GM12878 (cell line): ENCODE results near the gene P2RX4. TPM values are rescaled to one million over a fixed set of nuclear protein-coding genes. Genes with fewer than 3 reads are reported as not detected.

Experiments
- ATAC-seq: fragments of 200-7000 bp; cut with Tn5 transposase; 3 replicates; pipeline ENCODE4 v1.9.1; 2020; ENCODE audit warnings: mild to moderate bottlenecking, moderate library complexity
- BruUV-seq: library from RNA; stranded (reverse); fragments of 400-500 nt; replicated peaks from 2 replicates; lab custom pipeline; 2021; lab: Mats Ljungman, UMichigan
- CTCF ChIA-PET: fragments of 300-600 bp; sonication (Branson Sonifier 250); formaldehyde crosslinking; extraction: SDS; loops from one replicate; lab custom pipeline; 2021; ENCODE audit warnings: inconsistent platforms; lab: Yijun Ruan, JAX
- POLR2A ChIA-PET: fragments of 350-600 bp; formaldehyde crosslinking; extraction: SDS; loops from one replicate; lab custom pipeline; 2021; ENCODE audit warnings: inconsistent platforms; lab: Charles Lee
- RAD21 ChIA-PET: fragments of 300-600 bp; sonication (Branson Sonifier 250); formaldehyde crosslinking; loops from one replicate; lab custom pipeline; 2023; ENCODE audit warnings: antibody characterized with exemption; ENCODE audit not compliant: unreplicated experiment; lab: Charles Lee
- SMC1A ChIA-PET: fragments of 300-600 bp; sonication (Branson Sonifier 250); formaldehyde crosslinking; loops from one replicate; lab custom pipeline; 2023; ENCODE audit not compliant: unreplicated experiment, uncharacterized antibody; lab: Charles Lee
- DNase-seq: peaks from one replicate; pipeline ENCODE4 v3.0.0-alpha.2; 2011; ENCODE audit warnings: low read depth, low spot score
- FAIRE-seq: peaks from 3 replicates; lab custom pipeline; 2011; peaks lifted over from hg19 to GRCh38; lab: Jason Lieb, UNC
- H2AFZ ChIP-seq: 2 replicates; pipeline ENCODE4 v1.6.0; 2011; ENCODE audit warnings: low read depth, low read length, control low read depth; ENCODE audit not compliant: control insufficient read depth
- H3K27ac ChIP-seq: 2 replicates; pipeline ENCODE4 v1.5.1; 2011; ENCODE audit warnings: control low read depth; ENCODE audit not compliant: control insufficient read depth, insufficient read depth
- H3K27me3 ChIP-seq, 2 experiments: replicated peaks in 1 of 2; 2 replicates each; pipeline versions ENCODE4 v1.6.0 to v1.6.1; 2011; ENCODE audit warnings: low read length in 1 of 2; ENCODE audit not compliant: control insufficient read depth in 2 of 2, insufficient read depth in 2 of 2
- H3K36me3 ChIP-seq, 2 experiments: 2 replicates each; pipeline ENCODE4 v1.5.1; 2011; ENCODE audit warnings: low read length in 1 of 2; ENCODE audit not compliant: control insufficient read depth in 2 of 2, insufficient read depth in 2 of 2
- H3K4me1 ChIP-seq: 2 replicates; pipeline ENCODE4 v1.6.1; 2011; ENCODE audit warnings: mild to moderate bottlenecking, low read length, moderate library complexity, mixed read lengths; ENCODE audit not compliant: control insufficient read depth, insufficient read depth
- H3K4me2 ChIP-seq: 2 replicates; pipeline ENCODE4 v1.6.0; 2011; ENCODE audit warnings: control low read depth; ENCODE audit not compliant: control insufficient read depth, insufficient read depth
- H3K4me3 ChIP-seq: fragments of 200-600 bp; sonication (generic); 2 replicates; pipeline ENCODE4 v1.5.1; 2016
- H3K79me2 ChIP-seq: 2 replicates; pipeline ENCODE4 v1.6.0; 2011; ENCODE audit warnings: low read length; ENCODE audit not compliant: control insufficient read depth, insufficient read depth
- H3K9ac ChIP-seq: 2 replicates; pipeline ENCODE4 v1.8.0; 2011; ENCODE audit warnings: low read length, control low read depth, mixed read lengths; ENCODE audit not compliant: control insufficient read depth, insufficient read depth
- H3K9me3 ChIP-seq: replicated peaks from 3 replicates; pipeline ENCODE4 v1.5.1; 2011; ENCODE audit warnings: mild to moderate bottlenecking, low read length; ENCODE audit not compliant: control insufficient read depth, insufficient read depth
- H4K20me1 ChIP-seq: 2 replicates; pipeline ENCODE4 v1.6.0; 2011; ENCODE audit not compliant: control insufficient read depth, insufficient read depth
- BHLHE40 ChIP-seq, 2 experiments: fragments of 450-650 bp in 1 of 2; IDR thresholded peaks; 2 replicates each; pipeline ENCODE4 v1.6.1; 2011 to 2017; ENCODE audit warnings: low read depth in 2 of 2, borderline replicate concordance in 1 of 2, improper control_type of control experiment in 1 of 2, low read length in 1 of 2, mild to moderate bottlenecking in 1 of 2
- CBX5 ChIP-seq: sonication (generic); IDR thresholded peaks from 2 replicates; pipeline ENCODE4 v1.6.1; 2016; ENCODE audit warnings: low read depth, moderate library complexity, mild to moderate bottlenecking, inconsistent platforms
- FOXK2 ChIP-seq: fragments of 450-650 bp; IDR thresholded peaks from 2 replicates; pipeline ENCODE4 v1.6.1; 2017; ENCODE audit warnings: mild to moderate bottlenecking, moderate library complexity
- HCFC1 ChIP-seq: fragments of 150-350 bp; IDR thresholded peaks from 2 replicates; pipeline ENCODE4 v1.6.1; 2014; ENCODE audit warnings: low read length
- HDAC6 ChIP-seq: fragments of 200-600 bp; sonication (generic); IDR thresholded peaks from one replicate; pipeline ENCODE4 v1.8.0; 2017; ENCODE audit warnings: antibody characterized with exemption; ENCODE audit not compliant: unreplicated experiment
- JUND ChIP-seq: IDR thresholded peaks from 2 replicates; pipeline ENCODE4 v1.6.1; 2012; ENCODE audit warnings: low read depth, mild to moderate bottlenecking, low read length, improper control_type of control experiment, moderate library complexity
- NBN ChIP-seq: fragments of 450-650 bp; IDR thresholded peaks from 2 replicates; pipeline ENCODE4 v1.6.1; 2016
- NFYA ChIP-seq: IDR thresholded peaks from 2 replicates; pipeline ENCODE4 v1.6.1; 2011; ENCODE audit warnings: low read depth, mild to moderate bottlenecking, low read length, improper control_type of control experiment, borderline replicate concordance
- RAD51 ChIP-seq: fragments of 450-650 bp; IDR thresholded peaks from 2 replicates; pipeline ENCODE4 v1.6.1; 2016; ENCODE audit warnings: moderate library complexity, mild to moderate bottlenecking, inconsistent platforms
- STAT1 ChIP-seq: fragments of 450-650 bp; conservative IDR thresholded peaks from 2 replicates; pipeline ENCODE4 v1.6.1; 2014; ENCODE audit warnings: antibody characterized with exemption, mild to moderate bottlenecking
- SUPT20H ChIP-seq: IDR thresholded peaks from 2 replicates; pipeline ENCODE4 v1.6.1; 2011; ENCODE audit warnings: low read depth, mild to moderate bottlenecking, low read length, moderate library complexity, borderline replicate concordance; ENCODE audit not compliant: control insufficient read depth
- TCF3 ChIP-seq: IDR thresholded peaks from 2 replicates; pipeline ENCODE4 v1.6.1; 2012; ENCODE audit warnings: low read depth, mild to moderate bottlenecking, low read length, borderline replicate concordance; ENCODE audit not compliant: insufficient read depth
- TCF7 ChIP-seq: IDR thresholded peaks from 2 replicates; pipeline ENCODE4 v1.6.1; 2014; ENCODE audit warnings: antibody characterized with exemption, borderline replicate concordance
- USF1 ChIP-seq: IDR thresholded peaks from 2 replicates; pipeline ENCODE4 v1.6.1; 2011; ENCODE audit warnings: borderline replicate concordance, low read depth, mild to moderate bottlenecking, moderate library complexity, mixed read lengths, low read length; ENCODE audit not compliant: insufficient read depth; ENCODE audit errors: extremely low read length
- ZNF622 ChIP-seq: fragments of 450-650 bp; IDR thresholded peaks from 2 replicates; pipeline ENCODE4 v1.6.1; 2017; ENCODE audit warnings: mild to moderate bottlenecking, inconsistent platforms
- ZSCAN29 ChIP-seq: fragments of 450-650 bp; IDR thresholded peaks from 2 replicates; pipeline ENCODE4 v1.6.1; 2017; ENCODE audit warnings: mild to moderate bottlenecking, moderate library complexity
- ZZZ3 ChIP-seq: IDR thresholded peaks from 2 replicates; pipeline ENCODE4 v1.6.1; 2011; ENCODE audit warnings: low read depth; ENCODE audit not compliant: control insufficient read depth, insufficient read length
- WGBS: methylation state at CpG from one replicate; pipeline ENCODE4 v1.1.6; 2016; ENCODE audit warnings: low lambda C conversion rate; ENCODE audit not compliant: insufficient replicate concordance, insufficient coverage; ENCODE audit errors: missing lambda C conversion rate; 5-methylcytosine and 5-hydroxymethylcytosine counted together
- in situ Hi-C: fragments of 300-500 bp; cut with MboI; formaldehyde crosslinking; loops from 9 replicates; pipeline ENCODE4 v1.14.3; 2018; ENCODE audit warnings: mixed read lengths
- intact Hi-C: fragments of 100-400 bp; cut with micrococcal nuclease; formaldehyde crosslinking; loops from one replicate; pipeline ENCODE4 v1.14.2; 2022; ENCODE audit not compliant: unreplicated experiment
- polyA plus RNA-seq, 11 experiments: library from polyadenylated mRNA; depleted of rRNA in 4 of 11; unstranded in 6 of 11; stranded (reverse) in 5 of 11; fragments of >200 nt; fragmentation: Nextera tagmentation in 4 of 11; fragmentation: Illumina TruSeq in 1 of 11; extraction: Ambion mirVana in 4 of 11; extraction: Trizol in 1 of 11; gene quantifications; 1 replicate in 1 of 11; 2 replicates in 10 of 11; pipeline versions ENCODE4 v1.2.1 to v1.2.3, GENCODE V29; 2011 to 2016; ENCODE audit warnings: inconsistent platforms in 2 of 11, missing spikeins in 2 of 11, low read depth in 1 of 11
- total RNA-seq, 4 experiments: library from RNA; depleted of rRNA in 3 of 4; stranded (reverse); fragments of >200 nt in 3 of 4; fragmentation: Illumina TruSeq in 1 of 4; extraction: Trizol in 1 of 4; gene quantifications; 2 replicates each; pipeline versions ENCODE4 v1.2.1 to v1.2.3, GENCODE V29; 2013 to 2021

P2RX4 gene
- total and polyA plus RNA-seq, 10 of the 15 experiments (the other 5 are each of a cell fraction or from before 2014, with no cell fraction given): 9.0 to 43.4 (median 20.5) TPM

- H4K20me1 ChIP-seq: no peaks in the 10 kb centered on the region
- no peak overlapping the region for H3K27ac ChIP-seq
- no peak overlapping the region for H2AFZ ChIP-seq
- no peak for FAIRE-seq
- ATAC-seq: no peak
- 95% methylated on average over 14 of the region's 14 CpGs for WGBS
- H3K4me2 ChIP-seq: no peak overlapping the region
- ChIA-PET RAD21 (interaction anchor here (0.9 kb wide), 1 partner anchor 38 kb away, joined by 3 read pairs; no protein-coding TSS in a partner anchor), SMC1A (interaction anchor here (0.7 to 1.5 kb wide), 3 partner anchors 11 to 49 kb away, joined by 3 to 6 read pairs (median 3); no protein-coding TSS in a partner anchor), POLR2A (interaction anchor here (3.4 kb wide), 1 partner anchor 11 kb away, joined by 16 read pairs; no protein-coding TSS in a partner anchor), CTCF (interaction anchor here (1.1 to 1.8 kb wide), 2 partner anchors 12 to 20 kb away, joined by 7 to 8 read pairs; no protein-coding TSS in a partner anchor)
- H3K27me3 ChIP-seq: no peaks in the 10 kb centered on the region
- intact Hi-C loops (no loop called here), in situ Hi-C loops (no loop called here)
- H3K4me3 ChIP-seq: no peak overlapping the region
- no peaks in the 10 kb centered on the region; the same call in 2 of the 3 replicates for H3K9me3 ChIP-seq
- H3K79me2 ChIP-seq: no peaks in the 10 kb centered on the region
- H3K9ac ChIP-seq: no peak overlapping the region
- DNase-seq: no peak
- H3K36me3 ChIP-seq: peaks cover 20 to 21% of the 10 kb centered on the region in 2 experiments; a peak in 3 of 4 replicates
- TF ChIP-seq USF1 (no peak), RAD51 (no peak), SUPT20H (no peak), TCF3 (no peak), BHLHE40 (IDR thresholded peaks at IDR 0.05; ENCODE audit: borderline replicate concordance in 1 of 2, low read depth in 2 of 2, low read length in 1 of 2) (no peak), HCFC1 (no peak), FOXK2 (no peak), NBN (no peak), TCF7 (no peak), JUND (no peak), CBX5 (no peak), NFYA (no peak), ZNF622 (no peak), HDAC6 (no peak), STAT1 (no peak), ZZZ3 (no peak), ZSCAN29 (no peak)
- BruUV-seq: no TSS peak
- peaks cover 15% of the 10 kb centered on the region for H3K4me1 ChIP-seq
Observed at GRCh38 chr12:121250359-121250758, 40.4 kb downstream of the P2RX4 start.
